ENCODE results near the gene ATRX. TPM values are rescaled to one million over a fixed set of nuclear protein-coding genes. Genes with fewer than 3 reads are reported as not detected.
"Not testable (repeated sequence)": the region's sequence is repeated elsewhere in the genome, so short reads cannot be mapped to it uniquely, and the experiment has no call there.

Gene ATRX
- total RNA-seq, 1 donor from 2014 or later: 71.3 TPM

- DNase-seq (ENCODE audit: low read depth, low spot score): no peak
These were observed 54.1 kb downstream of the ATRX start for GRCh38 chrX:77731821-77732419.

- not testable (repeated sequence) for DNase-seq (ENCODE audit: low read depth, low spot score)
These were observed 59.9 kb downstream of the ATRX start for GRCh38 chrX:77726095-77726494.

DNA sequence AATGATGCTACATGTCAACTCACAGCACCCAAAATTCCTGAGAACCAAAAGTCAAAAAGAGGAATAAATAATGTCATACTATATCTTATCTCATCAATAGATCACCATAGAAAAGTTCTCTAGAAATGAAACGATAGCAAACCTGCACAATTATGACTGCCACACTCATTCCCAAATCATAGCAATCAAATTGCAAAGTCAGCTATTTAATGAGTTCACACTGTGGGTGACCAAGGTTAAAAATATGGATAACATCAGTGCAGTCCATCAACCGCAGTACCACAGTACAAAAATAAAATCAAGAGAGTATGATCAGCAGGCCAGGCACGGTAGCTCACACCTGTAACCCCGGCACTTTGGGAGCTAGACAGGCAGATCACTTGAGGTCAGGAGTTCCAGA lies 62.3 kb downstream of the ATRX start:
- no peak for DNase-seq (ENCODE audit: low read depth, low spot score)

DNA sequence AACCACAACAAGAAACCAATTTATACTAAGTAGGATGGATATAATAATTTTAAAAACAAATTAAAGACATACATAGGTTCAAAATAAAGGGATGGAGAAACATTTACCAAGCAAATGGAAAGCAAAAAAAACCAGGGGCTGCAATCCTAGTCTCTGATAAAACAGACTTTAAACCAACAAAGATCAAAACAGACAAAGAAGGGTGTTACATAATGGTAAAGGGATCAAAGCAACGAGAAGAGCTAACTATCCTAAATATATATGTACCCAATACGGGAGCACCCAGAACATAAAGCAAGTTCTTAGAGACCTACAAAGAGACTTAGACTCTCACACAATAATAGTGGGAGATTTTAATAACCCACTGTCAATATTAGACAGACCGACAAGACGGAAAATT lies 66.6 kb downstream of the ATRX start:
- no peak for DNase-seq (ENCODE audit: low read depth, low spot score)

- DNase-seq (ENCODE audit: low read depth, low spot score): no peak
These were observed 81.1 kb downstream of the ATRX start for GRCh38 chrX:77704881-77705280.

DNA sequence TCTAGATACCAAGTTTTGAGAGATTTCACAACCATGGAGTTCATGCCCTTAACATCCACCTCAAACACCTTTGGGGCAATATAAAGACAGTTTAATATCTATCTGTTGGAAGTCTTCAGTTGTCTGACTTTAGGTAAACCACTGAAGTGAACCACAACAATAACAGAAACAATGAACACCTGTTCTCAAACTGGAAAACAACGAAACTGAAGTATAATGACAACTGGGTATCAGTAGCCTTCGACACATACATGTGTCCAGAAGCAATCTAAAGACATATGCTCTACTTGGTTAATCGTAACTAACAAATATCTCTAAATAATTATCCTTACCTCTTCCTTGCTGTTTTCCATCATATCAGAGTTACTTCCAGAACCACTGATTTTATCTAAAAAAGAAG lies 87.8 kb downstream of the ATRX start:
- no peak for DNase-seq (ENCODE audit: low read depth, low spot score)

DNA sequence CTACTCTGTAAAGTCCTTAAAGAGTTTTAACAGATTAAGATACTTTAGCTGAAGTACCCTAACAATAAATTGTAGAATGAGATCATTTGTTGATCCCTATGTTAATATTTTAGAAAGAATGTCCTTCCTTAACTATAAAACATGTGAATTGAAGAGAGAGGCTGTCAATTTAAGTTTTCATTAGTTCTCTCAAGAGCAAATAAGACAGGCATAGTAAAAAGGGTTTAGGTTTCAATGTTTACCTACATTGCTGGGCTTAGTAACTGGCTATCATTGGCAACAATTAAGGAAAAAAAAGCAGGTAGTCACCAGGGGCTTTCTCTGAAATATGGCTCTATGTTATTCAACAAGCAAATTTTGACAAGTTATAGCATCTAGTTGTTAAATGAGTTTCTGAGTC lies 91.5 kb downstream of the ATRX start:
- DNase-seq (ENCODE audit: low read depth, low spot score): no peak

DNA sequence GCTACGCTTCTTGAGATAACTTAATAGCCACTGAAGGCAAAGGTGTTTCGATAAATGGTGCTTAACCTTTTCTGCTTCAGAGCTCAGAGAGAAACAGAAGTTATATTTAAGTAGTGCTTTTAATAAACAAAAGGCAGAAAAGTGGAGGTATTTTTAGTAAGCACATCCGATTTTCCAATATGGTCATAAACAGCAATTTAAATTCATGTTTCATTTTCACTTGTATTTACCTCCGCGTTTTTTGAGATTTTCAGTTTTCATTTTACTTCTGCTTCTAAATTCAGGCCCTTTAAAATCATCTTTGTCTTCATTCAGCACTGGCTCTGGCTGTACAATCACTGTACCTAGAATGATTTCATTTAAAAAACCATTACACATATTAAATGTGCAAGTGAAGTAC lies 92.4 kb downstream of the ATRX start:
- DNase-seq (ENCODE audit: low read depth, low spot score): no peak

DNA sequence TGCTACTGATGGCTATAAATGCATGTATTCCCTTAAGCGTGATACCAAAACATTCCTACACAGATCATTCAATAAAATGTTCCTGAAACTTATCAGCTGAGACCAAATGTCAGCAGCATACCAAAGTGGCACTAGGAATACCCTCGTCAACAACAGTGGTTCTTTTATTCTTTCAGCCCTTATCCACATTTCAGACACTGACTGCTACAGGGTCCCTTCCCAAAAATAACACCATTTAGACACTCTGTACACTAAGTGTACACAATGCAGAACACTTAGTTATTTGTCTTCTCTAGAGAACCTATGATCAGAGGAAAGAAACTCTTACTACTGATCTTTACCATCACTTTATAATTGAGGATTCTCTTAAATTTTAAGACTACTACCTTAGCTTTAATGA lies 94.1 kb downstream of the ATRX start:
- DNase-seq (ENCODE audit: low read depth, low spot score): no peak

DNA sequence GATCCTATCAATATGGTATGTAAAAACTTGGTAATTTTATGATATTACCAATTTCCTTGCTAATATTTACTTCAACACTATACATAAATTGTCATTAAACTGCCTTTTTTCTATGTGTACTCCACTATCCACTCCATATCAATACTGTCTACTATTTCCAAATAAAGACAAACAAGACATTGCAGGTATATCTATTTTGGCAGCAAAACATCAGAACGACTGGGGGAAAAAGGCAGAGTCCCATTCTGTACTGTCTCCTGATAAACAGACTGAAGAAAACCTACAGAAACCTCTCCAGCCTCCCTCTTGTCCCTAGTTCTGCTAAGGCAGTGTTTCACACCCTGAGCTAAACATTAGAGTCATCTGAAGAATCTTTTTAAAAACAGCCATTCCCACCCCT lies 96.6 kb downstream of the ATRX start:
- DNase-seq (ENCODE audit: low read depth, low spot score): no peak

GRCh38 chrX:77685683-77686082 lies 100.3 kb downstream of the ATRX start:
- not testable (repeated sequence) for DNase-seq (ENCODE audit: low read depth, low spot score)

DNA sequence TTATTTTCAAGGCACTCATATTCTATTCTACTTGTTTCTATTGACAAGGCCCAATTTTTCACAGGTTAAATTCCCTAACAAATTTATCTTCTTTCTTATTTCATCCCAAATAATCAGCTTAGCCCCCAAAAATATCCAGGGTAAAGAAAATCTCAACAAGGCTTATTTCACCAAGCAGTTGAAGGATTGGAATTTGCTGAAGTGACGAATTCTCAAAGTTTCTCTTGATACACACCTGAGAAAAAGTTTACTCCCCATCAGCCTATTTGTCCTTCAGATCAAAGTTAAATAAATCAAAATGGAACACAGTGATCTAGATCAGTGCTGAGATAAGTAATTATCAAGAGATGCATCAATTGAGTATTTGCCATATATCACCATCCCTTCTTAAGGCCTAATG lies 106.9 kb downstream of the ATRX start:
- no peak for DNase-seq (ENCODE audit: low read depth, low spot score)

DNA sequence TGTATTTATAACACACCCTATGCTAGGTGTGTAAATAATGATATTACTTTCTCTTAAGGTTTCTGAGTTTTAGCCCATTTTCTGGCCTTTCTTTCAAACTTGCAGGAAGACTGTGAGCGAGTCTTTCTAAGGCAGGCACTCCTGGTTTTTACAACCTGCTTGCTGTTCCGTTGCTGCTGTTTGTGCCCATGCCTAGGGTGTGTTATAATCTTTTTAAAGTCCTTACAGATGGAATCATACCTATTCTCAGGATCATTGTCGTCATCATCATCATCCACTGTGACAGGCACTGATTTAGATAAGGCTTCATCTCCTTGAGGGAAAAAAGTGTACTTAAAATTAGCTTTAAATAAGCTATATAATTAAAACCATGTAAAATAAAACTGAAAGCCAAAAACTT lies 110.0 kb downstream of the ATRX start:
- DNase-seq (ENCODE audit: low read depth, low spot score): no peak

DNA sequence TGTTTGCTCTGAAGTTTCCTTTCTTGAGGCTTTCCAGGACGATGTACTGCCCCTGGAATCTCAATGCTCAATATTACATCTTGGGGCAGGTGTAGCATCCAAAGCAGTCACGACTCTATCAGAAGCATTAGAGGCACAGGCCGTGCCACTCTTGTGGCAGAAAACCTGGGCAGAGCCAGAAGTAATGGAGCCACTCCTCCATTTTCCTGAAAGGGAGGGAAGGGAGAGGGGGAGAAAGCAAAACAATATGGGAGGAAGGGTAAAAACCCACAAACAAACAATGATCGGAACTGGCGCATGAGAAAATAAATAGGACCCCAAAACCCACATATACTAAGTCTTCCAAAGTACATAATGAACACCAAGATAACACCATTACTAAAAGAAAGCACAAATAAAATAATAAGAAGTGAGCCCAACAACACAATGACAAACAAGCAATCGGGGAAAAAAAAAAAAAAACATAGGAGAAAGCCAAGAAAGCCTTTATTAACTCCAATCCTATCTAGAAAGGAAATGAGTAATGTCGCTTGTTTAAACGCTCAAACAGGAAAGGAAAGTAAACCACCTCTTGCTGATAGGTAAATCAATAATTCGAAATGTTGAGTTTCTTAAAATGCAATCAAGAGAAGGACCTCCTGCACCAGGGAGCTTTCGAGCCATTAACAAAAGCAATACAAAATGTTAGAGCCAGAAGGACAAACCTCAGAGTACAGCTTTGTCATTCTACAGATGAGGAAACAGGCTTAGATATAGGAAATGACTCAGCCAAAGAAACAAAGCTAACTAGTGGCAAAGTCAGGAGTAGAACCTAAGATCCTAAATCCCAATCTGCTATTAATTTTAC lies 117.4 kb downstream of the ATRX start:
- DNase-seq (ENCODE audit: low read depth, low spot score): peak; percentile 27

GRCh38 chrX:77658886-77659285 lies 127.1 kb downstream of the ATRX start:
- no peak for DNase-seq (ENCODE audit: low read depth, low spot score)

DNA sequence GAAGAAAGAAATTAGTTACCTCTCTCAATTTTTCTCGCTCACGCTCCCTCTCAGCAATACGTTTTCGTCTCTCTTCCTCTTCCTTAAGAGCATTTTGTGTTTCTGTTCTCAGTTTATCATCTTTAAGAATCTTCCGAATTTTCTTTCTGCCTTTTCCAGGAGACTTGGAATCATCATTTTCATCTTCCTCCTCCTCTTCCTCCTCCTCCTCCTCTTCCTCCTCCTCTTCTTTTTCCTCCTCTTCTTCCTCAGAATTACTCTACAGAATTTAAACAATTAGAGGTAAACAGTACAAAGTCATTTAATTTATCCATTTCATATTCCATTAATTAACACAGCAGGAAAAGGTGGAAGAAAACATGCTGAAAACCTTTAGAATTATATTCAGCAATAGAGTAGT lies 133.9 kb downstream of the ATRX start:
- DNase-seq (ENCODE audit: low read depth, low spot score): no peak

- no peak for DNase-seq (ENCODE audit: low read depth, low spot score)
These were observed 145.3 kb downstream of the ATRX start for GRCh38 chrX:77640702-77641101.

DNA sequence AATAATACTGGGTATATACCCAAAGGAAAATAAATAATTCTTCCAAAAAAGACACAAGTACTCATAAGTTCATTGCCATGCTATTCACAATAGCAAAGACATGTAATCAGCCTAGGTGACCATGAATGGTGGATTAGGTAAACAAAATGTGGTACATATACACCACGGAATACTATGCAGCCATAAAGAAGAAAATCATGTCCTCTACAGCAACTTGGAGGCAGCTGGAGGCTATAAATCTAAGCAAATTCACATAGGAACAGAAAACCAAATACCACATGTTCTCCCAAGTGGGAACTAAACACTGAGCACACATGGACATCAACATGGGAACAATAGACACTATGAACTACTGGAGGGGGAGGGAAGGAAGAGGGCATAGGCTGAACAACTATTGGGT lies 146.2 kb downstream of the ATRX start:
- no peak for DNase-seq (ENCODE audit: low read depth, low spot score)

- DNase-seq (ENCODE audit: low read depth, low spot score): no peak
These were observed 147.6 kb downstream of the ATRX start for GRCh38 chrX:77638397-77638796.

- DNase-seq (ENCODE audit: low read depth, low spot score): no peak
These were observed 150.6 kb downstream of the ATRX start for GRCh38 chrX:77635373-77635772.

- no peak for DNase-seq (ENCODE audit: low read depth, low spot score)
These were observed 157.6 kb downstream of the ATRX start for GRCh38 chrX:77628294-77629025.

- no peak for DNase-seq (ENCODE audit: low read depth, low spot score)
These were observed 163.3 kb downstream of the ATRX start for GRCh38 chrX:77622672-77623071.

GRCh38 chrX:77622233-77622632 lies 163.8 kb downstream of the ATRX start:
- DNase-seq (ENCODE audit: low read depth, low spot score): no peak

Measured in pulmonary artery endothelial cell (primary cell).